NB4 (cell line): ENCODE measurements around the gene BIRC6.
A peak's percentile ranks its signal among the peaks of the same experiment; 100 is the strongest.
"Not testable (repeated sequence)": the region's sequence is repeated elsewhere in the genome, so short reads cannot be mapped to it uniquely, and the experiment has no call there.

Experiments
- DNase-seq: peaks from one replicate; pipeline ENCODE4 v3.0.0; 2010; ENCODE audit warnings: low read depth
- H3K4me3 ChIP-seq: one replicate; pipeline ENCODE4 v1.5.1; 2011; ENCODE audit warnings: mild to moderate bottlenecking, low read depth, low read length, moderate library complexity
- CTCF ChIP-seq: IDR thresholded peaks from one replicate; pipeline ENCODE4 v1.5.1; 2012; ENCODE audit warnings: low read depth, low read length
- MAX ChIP-seq: IDR thresholded peaks from 2 replicates; pipeline ENCODE4 v1.6.1; 2011; ENCODE audit warnings: low read depth, low read length
- MYC ChIP-seq: IDR thresholded peaks from 2 replicates; pipeline ENCODE4 v1.6.1; 2011; ENCODE audit warnings: low read depth, low read length
- POLR2A ChIP-seq: IDR thresholded peaks from 2 replicates; pipeline ENCODE4 v1.6.1; 2011; ENCODE audit warnings: mild to moderate bottlenecking; ENCODE audit not compliant: insufficient read length; ENCODE audit errors: extremely low read depth

Gene BIRC6

GRCh38 chr2:32342801-32343200 lies 14.0 kb upstream of the BIRC6 start:
- no peak for TF ChIP-seq MAX
- no peak for TF ChIP-seq CTCF
- no peak overlapping the region for H3K4me3 ChIP-seq
- no peak for DNase-seq

- H3K4me3 ChIP-seq, DNase-seq: not testable (repeated sequence)
Observed at GRCh38 chr2:32350797-32351196, 6.0 kb upstream of the BIRC6 start.

GRCh38 chr2:32355976-32356680 lies 695 bp upstream of the BIRC6 start:
- no peak for TF ChIP-seq MYC
- no peak for TF ChIP-seq CTCF
- TF ChIP-seq POLR2A: no peak
- no peak for TF ChIP-seq MAX
- H3K4me3 ChIP-seq: peak overlapping the region; percentile 69
- DNase-seq: peak; percentile 21

GRCh38 chr2:32357318-32358110 lies 691 bp downstream of the BIRC6 start:
- H3K4me3 ChIP-seq: peak overlapping the region; percentile 95
- TF ChIP-seq MYC (no peak), MAX (no peak), POLR2A (no peak)
- DNase-seq: peak; percentile 66

- TF ChIP-seq CTCF (no peak), POLR2A (no peak), MAX (no peak), MYC (no peak)
- DNase-seq: no peak
Observed at GRCh38 chr2:32358111-32358482, 1.3 kb downstream of the BIRC6 start.

GRCh38 chr2:32360416-32360815 lies 3.6 kb downstream of the BIRC6 start:
- TF ChIP-seq MAX: no peak
- TF ChIP-seq CTCF: no peak
- no peak for TF ChIP-seq MYC
- DNase-seq: no peak
- H3K4me3 ChIP-seq: peak overlapping the region; percentile 8

More at GRCh38 chr2:32358111-32358482, 1.3 kb downstream of the BIRC6 start:
- peak overlapping the region; percentile 95 for H3K4me3 ChIP-seq

- DNase-seq, H3K4me3 ChIP-seq: not testable (repeated sequence)
Observed at GRCh38 chr2:32362997-32363396, 6.2 kb downstream of the BIRC6 start.
